Smooth muscle cell of bladder (primary cell): Measurements from ENCODE around the gene GIMAP7. TPM values are rescaled to one million over a fixed set of nuclear protein-coding genes. Genes with fewer than 3 reads are reported as not detected.

Experiments used
- total RNA-seq: library from RNA; depleted of rRNA; stranded (reverse); fragments of >200 nt; gene quantifications from 2 replicates; pipeline ENCODE4 v1.2.3, GENCODE V29; 2014

Gene GIMAP7
- total RNA-seq = 0.09 TPM in 1 of 2 replicates, not detected in the other

GRCh38 chr7:150514748-150515222 lies at the start of gene GIMAP7:
TSS of gene GIMAP7 (plus strand) at chr7:150514872. CDS start at chr7:150519975, 5,103 bp downstream.

DNA sequence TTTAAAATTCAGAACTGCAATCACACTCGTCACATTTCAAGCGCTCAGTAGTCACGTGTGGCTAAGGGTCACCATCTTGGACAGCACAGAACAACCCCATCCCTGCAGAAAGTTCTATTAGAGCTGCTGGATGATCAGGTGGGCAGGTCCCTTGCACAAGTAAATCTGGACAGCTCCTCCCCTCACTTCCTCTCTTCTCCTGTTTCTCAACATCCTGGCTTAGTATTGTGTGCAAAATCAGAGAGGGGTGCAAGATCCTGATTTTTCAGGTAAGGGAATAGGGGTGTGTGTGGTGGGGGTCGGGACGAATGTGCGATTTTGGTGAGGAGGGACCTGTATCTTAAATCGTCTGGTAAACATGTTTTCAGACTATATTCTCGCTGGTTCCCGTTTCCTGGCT lies 52.5 kb downstream of the GIMAP7 start, which contains the start of gene GIMAP4:
TSS of gene GIMAP4 (plus strand) at position 222 of the 400 bp plus-strand sequence. CDS start 2,512 bp downstream, outside the sequence.

Other genes with a start within 250 kb of the GIMAP7 start
- gene LRRC61, start 191.5 kb upstream of the GIMAP7 start, total RNA-seq = 0.85 and 1.6 TPM in 2 replicates
- gene ACTR3C, start 191.3 kb upstream of the GIMAP7 start, total RNA-seq = 1.6 and 3.2 TPM in 2 replicates
- 46.9 and 66.8 TPM in 2 replicates for gene RARRES2, start 173.2 kb upstream of the GIMAP7 start, total RNA-seq
- 34.6 and 38.4 TPM in 2 replicates for gene REPIN1, start 146.1 kb upstream of the GIMAP7 start, total RNA-seq
- 4.8 and 6.7 TPM in 2 replicates for gene ZNF775, start 135.5 kb upstream of the GIMAP7 start, total RNA-seq
- 0.09 TPM in 1 of 2 replicates, not detected in the other for gene GIMAP8, start 64.2 kb upstream of the GIMAP7 start, total RNA-seq
- gene GIMAP4, start 52.5 kb downstream of the GIMAP7 start, total RNA-seq = 0.28 TPM in 1 of 2 replicates, not detected in the other
- gene GIMAP6, start 117.5 kb downstream of the GIMAP7 start, total RNA-seq = 0.14 and 0.18 TPM in 2 replicates
- gene GIMAP2, start 170.8 kb downstream of the GIMAP7 start, total RNA-seq = 0.55 and 1.1 TPM in 2 replicates
- under 0.01 TPM in 2 replicates for gene GIMAP1, start 201.7 kb downstream of the GIMAP7 start, total RNA-seq
- 0.09 and 0.14 TPM in 2 replicates for gene GIMAP5, start 222.5 kb downstream of the GIMAP7 start, total RNA-seq